Memory B cell (primary cell): ENCODE results near the gene PTCRA.

Experiments used
- ATAC-seq: fragments of 150-1000 bp; cut with Tn5 transposase; 2 replicates; pipeline ENCODE4 v1.10.0; 2021; ENCODE audit warnings: low read depth, mild to moderate bottlenecking, moderate library complexity
- DNase-seq, 2 donors: peaks; one replicate each; pipeline ENCODE4 v3.0.0; 2022; ENCODE audit warnings: low spot score in 2 of 2
- H3K27ac Mint-ChIP-seq: one replicate; pipeline ENCODE4 v1.8.0; 2022; ENCODE audit warnings: mild to moderate bottlenecking, moderate library complexity, mixed read lengths
- H3K27me3 Mint-ChIP-seq: one replicate; pipeline ENCODE4 v1.8.0; 2022; ENCODE audit warnings: mixed read lengths
- H3K36me3 Mint-ChIP-seq: one replicate; pipeline ENCODE4 v1.8.0; 2022; ENCODE audit warnings: mild to moderate bottlenecking, mixed read lengths
- H3K4me1 Mint-ChIP-seq: one replicate; pipeline ENCODE4 v1.8.0; 2022; ENCODE audit warnings: mixed read lengths
- H3K4me3 Mint-ChIP-seq: one replicate; pipeline ENCODE4 v1.8.0; 2022; ENCODE audit warnings: mild to moderate bottlenecking, moderate library complexity, mixed read lengths
- H3K9me3 Mint-ChIP-seq: one replicate; pipeline ENCODE4 v1.8.0; 2022; ENCODE audit warnings: mixed read lengths

The PTCRA gene

DNA sequence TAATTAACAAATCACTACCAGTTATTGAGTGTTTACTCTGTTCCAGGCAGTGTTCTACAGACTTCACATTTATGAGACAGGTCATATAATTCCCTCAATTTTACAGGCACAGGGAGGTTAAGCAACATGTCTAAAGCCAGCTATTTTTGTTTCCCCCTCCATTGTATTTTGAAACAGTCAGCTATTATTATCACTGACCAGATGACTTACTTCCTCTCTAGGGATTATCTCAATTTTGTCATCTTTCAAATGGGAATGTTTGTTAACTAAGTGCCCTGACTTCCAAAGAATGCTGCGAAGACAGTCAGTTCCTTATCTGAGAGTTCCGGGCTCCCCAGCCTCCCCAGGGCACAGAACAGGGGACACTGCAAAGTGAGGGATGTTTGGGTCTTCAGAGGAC is 7.8 kb downstream of the PTCRA start:
- Mint-ChIP-seq H3K36me3 (peaks cover 2% of the 10 kb centered on the region), H3K4me1 (peaks cover 12% of the 10 kb centered on the region), H3K9me3 (no peaks in the 10 kb centered on the region), H3K27me3 (no peaks in the 10 kb centered on the region), H3K4me3 (no peak overlapping the region), H3K27ac (no peak overlapping the region)
- ATAC-seq (no peak), DNase-seq (no peak)

DNA sequence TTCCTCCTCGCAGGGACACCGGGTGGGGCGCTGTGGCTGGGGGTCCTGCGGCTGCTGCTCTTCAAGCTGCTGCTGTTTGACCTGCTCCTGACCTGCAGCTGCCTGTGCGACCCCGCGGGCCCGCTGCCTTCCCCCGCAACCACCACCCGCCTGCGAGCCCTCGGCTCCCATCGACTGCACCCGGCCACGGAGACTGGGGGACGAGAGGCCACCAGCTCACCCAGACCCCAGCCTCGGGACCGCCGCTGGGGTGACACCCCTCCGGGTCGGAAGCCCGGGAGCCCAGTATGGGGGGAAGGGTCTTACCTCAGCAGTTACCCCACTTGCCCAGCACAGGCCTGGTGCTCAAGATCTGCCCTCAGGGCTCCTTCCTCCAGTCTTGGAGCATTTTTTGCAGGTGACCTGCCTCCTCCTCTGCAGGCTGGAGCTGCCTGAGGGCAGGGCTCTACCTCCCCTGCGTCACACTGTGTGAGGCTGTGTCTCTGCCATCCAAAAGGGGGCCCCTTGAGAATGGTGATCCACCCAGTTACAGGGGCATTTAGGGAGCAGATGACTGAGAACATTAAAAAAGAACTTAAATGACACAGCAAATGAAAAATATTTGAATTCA is 9.5 kb downstream of the PTCRA start:
- no peaks in the 10 kb centered on the region for H3K27me3 Mint-ChIP-seq
- H3K9me3 Mint-ChIP-seq, result no peaks in the 10 kb centered on the region
- H3K36me3 Mint-ChIP-seq, result peaks cover 4% of the 10 kb centered on the region
- H3K27ac Mint-ChIP-seq, result peak overlapping the region; percentile 31
- no peak for DNase-seq
- H3K4me3 Mint-ChIP-seq, result no peak overlapping the region
- H3K4me1 Mint-ChIP-seq, result peaks cover 15% of the 10 kb centered on the region
- ATAC-seq, result no peak

DNA sequence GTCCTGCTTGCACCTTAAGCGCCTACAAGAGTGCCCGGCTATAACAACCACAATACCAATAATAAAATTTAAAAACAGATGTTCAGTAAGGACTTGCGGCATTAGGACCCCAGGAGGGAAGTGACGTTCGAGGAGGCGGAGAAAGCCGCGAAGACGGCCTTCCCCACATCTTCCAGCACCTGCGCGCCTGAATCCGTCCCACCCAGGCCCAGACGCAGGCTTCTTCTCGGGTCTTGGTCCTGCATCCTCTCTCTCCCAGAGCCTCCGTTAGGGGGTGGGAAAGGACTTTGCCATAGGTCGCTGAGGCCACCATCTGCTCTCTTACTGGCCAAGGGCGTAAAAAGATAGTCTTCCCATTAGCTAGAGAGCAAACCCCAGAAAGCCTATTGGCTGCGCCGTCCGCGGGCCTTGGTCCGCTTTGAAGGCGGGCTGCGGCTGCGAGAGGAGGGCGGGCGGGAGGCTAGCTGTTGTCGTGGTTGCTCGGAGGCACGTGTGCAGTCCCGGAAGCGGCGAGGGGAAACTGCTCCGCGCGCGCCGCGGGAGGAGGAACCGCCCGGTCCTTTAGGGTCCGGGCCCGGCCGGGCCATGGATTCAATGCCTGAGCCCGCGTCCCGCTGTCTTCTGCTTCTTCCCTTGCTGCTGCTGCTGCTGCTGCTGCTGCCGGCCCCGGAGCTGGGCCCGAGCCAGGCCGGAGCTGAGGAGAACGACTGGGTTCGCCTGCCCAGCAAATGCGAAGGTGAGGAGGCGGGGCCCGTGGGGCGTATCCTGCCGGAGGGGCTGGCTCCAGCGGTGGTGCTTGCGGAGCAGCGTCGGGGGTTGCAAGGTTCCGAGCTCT is 13.3 kb downstream of the PTCRA start, which contains the start of gene CNPY3:
Gene CNPY3, plus strand, starts transcription at position 495 of the 835 bp plus-strand sequence. Its CDS starts 91 bp downstream, at position 586.
- Mint-ChIP-seq H3K27ac (peak within 1 kb of the TSS; percentile 98), H3K4me1 (peaks cover 35% of the 10 kb centered on the region), H3K4me3 (peak within 1 kb of the TSS; percentile 95), H3K9me3 (no peaks in the 10 kb centered on the region), H3K36me3 (peaks cover 17% of the 10 kb centered on the region), H3K27me3 (no peaks in the 10 kb centered on the region)
- ATAC-seq (peak; percentile 75), DNase-seq (peak; percentile 83 to 89)

DNA sequence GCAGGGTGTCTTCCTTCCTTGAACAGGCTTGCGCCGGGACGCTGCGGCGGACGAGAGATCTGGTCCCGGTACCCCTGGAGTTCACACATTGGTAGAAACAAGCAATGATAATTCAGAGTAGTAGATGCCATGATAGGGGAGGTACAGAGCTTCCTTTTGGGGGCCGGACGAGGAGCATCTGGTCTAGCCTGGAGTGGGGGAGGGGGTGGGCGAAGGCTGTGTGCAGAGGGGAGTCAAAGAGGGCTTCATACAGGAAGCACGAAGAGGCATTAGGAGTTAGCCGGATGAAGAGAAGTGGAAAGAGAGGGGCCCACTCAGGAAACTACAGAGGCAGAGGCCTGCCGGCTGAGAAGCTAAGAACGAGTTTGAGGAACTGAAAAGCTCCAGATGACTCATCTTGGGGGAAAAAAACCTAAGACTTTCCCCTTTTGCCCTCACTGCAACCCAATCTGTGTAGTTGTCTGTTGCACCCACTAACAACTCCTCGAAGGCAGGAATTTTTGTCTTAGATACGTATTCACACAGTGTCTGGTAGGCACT is 14.0 kb downstream of the PTCRA start:
- Mint-ChIP-seq H3K4me1 (peaks cover 36% of the 10 kb centered on the region), H3K9me3 (no peaks in the 10 kb centered on the region), H3K27me3 (no peaks in the 10 kb centered on the region), H3K27ac (peak overlapping the region; percentile 98), H3K4me3 (peak overlapping the region; percentile 95), H3K36me3 (peaks cover 17% of the 10 kb centered on the region)
- ATAC-seq, result peak; percentile 64
- peak; percentile 57 to 78 for DNase-seq

DNA sequence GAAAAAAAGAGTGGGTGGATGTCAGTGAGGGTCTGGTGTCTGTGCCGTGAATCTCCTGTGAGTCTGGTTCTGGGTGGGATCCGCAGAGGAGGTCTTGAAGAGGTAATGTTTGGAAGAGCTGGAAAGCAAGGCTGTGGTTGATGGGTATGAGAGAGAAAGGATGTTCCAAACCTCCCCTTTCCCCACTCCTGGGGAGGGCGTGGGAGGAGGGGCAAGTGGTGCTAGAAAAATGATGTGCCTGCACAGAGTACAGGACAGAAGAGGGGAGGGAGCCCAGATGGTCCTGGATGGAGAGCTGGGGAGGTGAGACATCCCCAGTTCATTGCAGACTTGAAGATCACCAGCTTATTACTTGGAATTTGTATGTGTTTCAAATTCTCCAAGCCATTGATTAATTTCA is 16.6 kb downstream of the PTCRA start:
- peak overlapping the region; percentile 98 for H3K27ac Mint-ChIP-seq
- peak overlapping the region; percentile 95 for H3K4me3 Mint-ChIP-seq
- H3K9me3 Mint-ChIP-seq, result no peaks in the 10 kb centered on the region
- DNase-seq (no peak), ATAC-seq (no peak)
- H3K4me1 Mint-ChIP-seq, result peaks cover 40% of the 10 kb centered on the region
- peaks cover 24% of the 10 kb centered on the region for H3K36me3 Mint-ChIP-seq
- H3K27me3 Mint-ChIP-seq, result no peaks in the 10 kb centered on the region

DNA sequence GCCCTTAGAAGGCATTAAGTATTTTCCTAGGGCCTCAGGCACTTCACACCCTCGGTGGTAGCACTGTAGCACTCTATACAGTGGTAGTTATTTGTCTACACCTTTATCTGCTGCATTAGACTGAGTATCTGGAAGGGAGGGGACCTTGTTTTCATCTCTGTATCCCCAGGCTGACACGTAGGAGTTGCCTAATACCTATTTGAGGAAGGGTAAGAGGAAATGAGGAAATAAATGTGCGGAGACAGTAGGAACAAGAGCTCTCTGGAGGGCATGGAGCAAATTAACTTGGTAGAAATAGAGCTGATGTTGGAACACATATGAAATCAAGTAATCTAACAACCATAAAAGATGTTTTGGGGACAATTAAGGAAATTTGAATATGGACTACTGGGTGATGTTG is 17.4 kb downstream of the PTCRA start:
- ATAC-seq (no peak), DNase-seq (no peak)
- Mint-ChIP-seq H3K4me1 (peaks cover 42% of the 10 kb centered on the region), H3K36me3 (peaks cover 28% of the 10 kb centered on the region), H3K4me3 (peak overlapping the region; percentile 95), H3K27ac (peak overlapping the region; percentile 98), H3K27me3 (no peaks in the 10 kb centered on the region), H3K9me3 (no peaks in the 10 kb centered on the region)

DNA sequence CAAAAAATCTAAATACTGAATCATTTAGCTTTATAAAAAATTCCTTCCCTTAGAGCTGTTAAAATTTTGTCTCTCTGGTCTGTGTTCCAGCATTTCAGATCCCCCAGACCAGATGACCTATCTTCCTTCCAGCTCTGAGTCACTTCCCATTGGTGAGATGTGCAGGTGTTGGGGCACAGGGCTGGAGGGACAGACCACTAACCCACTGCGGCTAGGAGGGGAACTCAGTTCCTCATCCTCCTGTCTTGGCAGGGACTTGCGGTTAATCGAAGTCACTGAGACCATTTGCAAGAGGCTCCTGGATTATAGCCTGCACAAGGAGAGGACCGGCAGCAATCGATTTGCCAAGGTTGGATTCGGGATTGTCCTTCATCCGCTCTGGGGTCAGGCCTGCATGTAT is 19.5 kb downstream of the PTCRA start:
- peaks cover 30% of the 10 kb centered on the region for H3K36me3 Mint-ChIP-seq
- ATAC-seq, result peak; percentile 24
- H3K27me3 Mint-ChIP-seq, result no peaks in the 10 kb centered on the region
- no peaks in the 10 kb centered on the region for H3K9me3 Mint-ChIP-seq
- DNase-seq, result no peak
- H3K4me1 Mint-ChIP-seq, result peaks cover 40% of the 10 kb centered on the region
- H3K4me3 Mint-ChIP-seq, result no peak overlapping the region
- H3K27ac Mint-ChIP-seq, result peak overlapping the region; percentile 47

DNA sequence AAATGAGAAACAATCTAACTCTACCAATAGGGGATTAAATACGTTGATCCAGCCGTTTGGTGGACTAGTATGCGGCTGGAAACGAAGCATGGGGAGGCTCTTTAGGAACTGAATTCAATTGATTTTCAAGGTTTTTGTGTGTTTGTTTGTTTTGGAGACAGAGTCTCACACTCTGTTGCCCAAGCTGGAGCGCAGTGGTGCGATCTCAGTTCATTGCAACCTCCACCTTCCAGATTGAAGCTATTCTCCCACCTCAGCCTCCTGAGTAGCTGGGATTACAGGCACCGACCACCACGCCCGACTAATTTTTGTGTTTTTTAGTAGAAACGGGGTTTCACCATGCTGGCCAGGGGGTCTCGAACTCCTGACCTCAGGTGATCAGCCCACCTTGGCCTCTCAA is 20.5 kb downstream of the PTCRA start:
- DNase-seq, result no peak

DNA sequence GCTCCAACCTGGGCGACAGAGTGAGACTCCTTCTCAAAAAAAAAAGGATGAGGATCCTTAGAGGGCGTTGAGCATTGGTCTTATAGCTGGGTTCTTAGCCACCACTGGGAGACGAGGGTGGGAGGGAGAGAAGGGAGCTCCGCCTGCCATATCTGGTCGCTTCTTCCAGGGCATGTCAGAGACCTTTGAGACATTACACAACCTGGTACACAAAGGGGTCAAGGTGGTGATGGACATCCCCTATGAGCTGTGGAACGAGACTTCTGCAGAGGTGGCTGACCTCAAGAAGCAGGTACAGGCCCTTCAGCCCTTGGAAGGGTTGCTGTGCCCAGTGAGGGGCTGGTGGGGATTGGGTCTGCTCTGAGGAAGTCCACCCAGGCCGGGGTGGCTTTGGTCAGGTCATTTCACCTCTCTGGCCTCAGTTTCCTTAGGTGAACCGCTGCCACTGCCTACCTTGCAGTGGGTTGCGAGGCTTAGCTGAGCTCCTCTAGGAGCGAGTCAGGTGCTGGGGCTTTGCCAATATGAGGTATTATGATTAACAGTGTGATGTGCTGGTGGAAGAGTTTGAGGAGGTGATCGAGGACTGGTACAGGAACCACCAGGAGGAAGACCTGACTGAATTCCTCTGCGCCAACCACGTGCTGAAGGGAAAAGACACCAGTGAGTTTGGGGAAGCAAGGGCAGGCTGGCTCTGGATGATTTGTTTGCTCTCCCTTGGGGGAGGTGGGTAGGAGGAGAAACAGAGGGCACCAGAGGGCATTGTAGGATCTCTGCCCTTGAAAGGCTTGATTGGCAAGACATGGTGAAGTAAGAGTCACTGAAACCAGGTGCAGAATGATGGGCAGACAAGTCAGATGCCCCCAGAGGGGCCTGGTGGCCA is 21.9 kb downstream of the PTCRA start:
- H3K9me3 Mint-ChIP-seq, result no peaks in the 10 kb centered on the region
- peaks cover 26% of the 10 kb centered on the region for H3K36me3 Mint-ChIP-seq
- H3K4me1 Mint-ChIP-seq, result peaks cover 23% of the 10 kb centered on the region
- DNase-seq (no peak), ATAC-seq (no peak)
- H3K27me3 Mint-ChIP-seq, result no peaks in the 10 kb centered on the region
- peak overlapping the region; percentile 3 for H3K27ac Mint-ChIP-seq
- no peak overlapping the region for H3K4me3 Mint-ChIP-seq

More for the DNA sequence above, 20.5 kb downstream of the PTCRA start:
- Mint-ChIP-seq H3K36me3 (peaks cover 30% of the 10 kb centered on the region), H3K27me3 (no peaks in the 10 kb centered on the region), H3K9me3 (no peaks in the 10 kb centered on the region), H3K4me1 (peaks cover 34% of the 10 kb centered on the region), H3K4me3 (no peak overlapping the region), H3K27ac (peak overlapping the region; percentile 47)
- ATAC-seq, result no peak

DNA sequence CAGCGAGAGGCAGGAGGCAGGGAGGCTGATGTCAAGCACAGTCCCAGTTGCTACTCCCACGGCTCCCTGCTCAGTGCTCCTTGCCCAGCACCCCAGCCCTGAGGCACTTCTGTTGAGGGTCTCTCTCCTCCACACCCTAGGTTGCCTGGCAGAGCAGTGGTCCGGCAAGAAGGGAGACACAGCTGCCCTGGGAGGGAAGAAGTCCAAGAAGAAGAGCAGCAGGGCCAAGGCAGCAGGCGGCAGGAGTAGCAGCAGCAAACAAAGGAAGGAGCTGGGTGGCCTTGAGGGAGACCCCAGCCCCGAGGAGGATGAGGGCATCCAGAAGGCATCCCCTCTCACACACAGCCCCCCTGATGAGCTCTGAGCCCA is 22.6 kb downstream of the PTCRA start:
- Mint-ChIP-seq H3K9me3 (no peaks in the 10 kb centered on the region), H3K36me3 (peaks cover 22% of the 10 kb centered on the region), H3K4me3 (no peak overlapping the region), H3K4me1 (peaks cover 17% of the 10 kb centered on the region), H3K27me3 (no peaks in the 10 kb centered on the region), H3K27ac (peak overlapping the region; percentile 3)
- ATAC-seq (no peak), DNase-seq (no peak)

DNA sequence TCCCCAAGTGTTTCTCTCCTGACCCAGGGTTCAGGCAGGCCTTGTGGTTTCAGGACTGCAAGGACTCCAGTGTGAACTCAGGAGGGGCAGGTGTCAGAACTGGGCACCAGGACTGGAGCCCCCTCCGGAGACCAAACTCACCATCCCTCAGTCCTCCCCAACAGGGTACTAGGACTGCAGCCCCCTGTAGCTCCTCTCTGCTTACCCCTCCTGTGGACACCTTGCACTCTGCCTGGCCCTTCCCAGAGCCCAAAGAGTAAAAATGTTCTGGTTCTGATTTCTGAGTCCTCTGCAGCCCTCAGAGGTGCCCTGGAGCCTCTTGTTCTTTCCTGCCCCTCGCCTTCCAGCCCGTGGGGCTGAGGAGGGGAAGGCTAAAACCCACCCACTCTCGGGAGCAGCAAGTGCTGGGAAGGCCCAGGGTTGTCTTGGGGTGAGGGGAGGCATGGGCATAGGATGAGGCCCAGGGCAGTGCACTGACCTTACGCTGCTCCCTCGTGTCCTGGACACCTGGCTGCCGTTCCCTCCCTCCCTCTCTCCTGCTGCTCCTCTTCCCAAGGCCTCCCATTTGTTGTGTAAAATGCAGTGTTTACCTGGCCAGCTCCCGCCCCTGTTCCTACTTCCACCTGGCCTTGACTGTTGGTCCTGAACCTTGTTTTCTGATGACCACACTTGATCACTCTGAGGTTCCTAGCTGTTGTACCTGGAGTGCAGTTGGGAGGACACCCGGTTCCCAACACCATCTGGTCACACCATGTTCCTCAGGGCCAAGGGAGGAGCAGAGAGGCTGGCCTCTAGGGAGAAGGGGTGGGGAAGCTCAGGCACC is 23.3 kb downstream of the PTCRA start:
- Mint-ChIP-seq H3K36me3 (peaks cover 19% of the 10 kb centered on the region), H3K27ac (no peak overlapping the region), H3K4me1 (peaks cover 11% of the 10 kb centered on the region), H3K4me3 (no peak overlapping the region), H3K27me3 (no peaks in the 10 kb centered on the region), H3K9me3 (no peaks in the 10 kb centered on the region)
- no peak for DNase-seq
- ATAC-seq, result no peak

DNA sequence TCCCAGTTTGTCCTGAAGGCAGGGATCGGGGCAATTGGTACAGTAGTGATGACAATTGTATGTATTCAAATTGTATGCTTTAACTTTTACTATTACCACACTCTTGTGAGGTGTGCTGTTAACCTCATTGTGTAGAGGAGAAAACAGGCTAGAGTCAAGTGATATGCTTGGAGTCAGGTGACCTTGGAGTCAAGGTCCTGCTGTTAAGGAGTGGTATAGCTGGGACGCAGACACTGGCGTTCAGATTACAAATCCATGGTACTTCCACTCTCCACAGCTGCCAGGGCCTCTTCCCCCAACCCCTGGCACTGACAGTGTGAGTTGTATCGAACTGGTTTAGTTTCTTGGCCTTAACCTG is 23.9 kb downstream of the PTCRA start:
- peak overlapping the region; percentile 45 for H3K27ac Mint-ChIP-seq
- H3K27me3 Mint-ChIP-seq, result no peaks in the 10 kb centered on the region
- DNase-seq, result no peak
- peaks cover 19% of the 10 kb centered on the region for H3K36me3 Mint-ChIP-seq
- H3K4me3 Mint-ChIP-seq, result no peak overlapping the region
- ATAC-seq, result no peak
- peaks cover 9% of the 10 kb centered on the region for H3K4me1 Mint-ChIP-seq
- no peaks in the 10 kb centered on the region for H3K9me3 Mint-ChIP-seq

DNA sequence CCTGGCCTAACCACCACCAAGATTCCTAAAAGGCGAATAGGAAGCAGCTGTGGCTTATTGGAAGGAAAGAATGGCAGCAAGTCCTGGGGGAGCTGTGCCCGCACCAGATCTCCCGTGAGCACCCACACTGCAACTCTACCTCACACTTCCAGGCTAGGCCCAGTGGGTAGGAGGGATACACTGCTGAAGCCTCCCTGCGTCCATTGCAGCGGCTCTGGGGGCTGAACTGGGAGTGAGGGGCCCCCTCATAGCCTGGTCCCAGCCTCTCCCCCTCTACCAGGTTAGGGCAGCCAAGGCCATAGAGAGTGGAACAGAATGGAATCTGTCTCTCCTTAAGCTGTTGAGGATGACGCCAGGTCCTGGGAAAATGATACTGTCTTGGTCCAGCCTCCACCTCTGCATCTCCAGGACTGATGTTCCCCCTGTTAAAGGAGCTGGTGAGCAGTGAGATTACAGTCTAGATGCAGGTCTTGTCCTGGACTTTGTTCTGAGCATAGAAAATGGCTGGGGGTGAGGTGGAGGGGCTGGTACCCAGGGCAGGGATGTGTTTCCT is 24.7 kb downstream of the PTCRA start:
- Mint-ChIP-seq H3K27me3 (no peaks in the 10 kb centered on the region), H3K36me3 (peaks cover 17% of the 10 kb centered on the region), H3K27ac (peak overlapping the region; percentile 45), H3K4me1 (peaks cover 7% of the 10 kb centered on the region), H3K9me3 (no peaks in the 10 kb centered on the region), H3K4me3 (no peak overlapping the region)
- no peak for DNase-seq
- ATAC-seq, result no peak
